ENCODE data around the gene IL7R.

DNA sequence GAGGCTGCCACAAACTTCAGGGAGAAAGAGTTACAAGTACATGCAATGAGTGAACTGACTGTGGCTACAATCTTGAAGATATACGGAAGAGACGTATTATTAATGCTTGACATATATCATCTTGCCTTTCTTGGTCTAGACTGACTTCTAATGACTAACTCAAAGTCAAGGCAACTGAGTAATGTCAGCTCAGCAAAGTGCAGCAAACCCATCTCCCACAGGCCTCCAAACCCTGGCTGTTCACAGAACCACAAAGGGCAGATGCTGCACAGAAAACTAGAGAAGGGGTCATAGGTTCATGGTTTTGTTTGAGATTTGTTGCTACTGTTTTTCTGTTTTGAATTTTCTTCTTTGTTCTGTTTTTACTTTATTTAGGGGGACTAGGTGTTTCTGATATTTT, 21.0 kb downstream of the IL7R start:
- TF ChIP-seq, protein P1, sequence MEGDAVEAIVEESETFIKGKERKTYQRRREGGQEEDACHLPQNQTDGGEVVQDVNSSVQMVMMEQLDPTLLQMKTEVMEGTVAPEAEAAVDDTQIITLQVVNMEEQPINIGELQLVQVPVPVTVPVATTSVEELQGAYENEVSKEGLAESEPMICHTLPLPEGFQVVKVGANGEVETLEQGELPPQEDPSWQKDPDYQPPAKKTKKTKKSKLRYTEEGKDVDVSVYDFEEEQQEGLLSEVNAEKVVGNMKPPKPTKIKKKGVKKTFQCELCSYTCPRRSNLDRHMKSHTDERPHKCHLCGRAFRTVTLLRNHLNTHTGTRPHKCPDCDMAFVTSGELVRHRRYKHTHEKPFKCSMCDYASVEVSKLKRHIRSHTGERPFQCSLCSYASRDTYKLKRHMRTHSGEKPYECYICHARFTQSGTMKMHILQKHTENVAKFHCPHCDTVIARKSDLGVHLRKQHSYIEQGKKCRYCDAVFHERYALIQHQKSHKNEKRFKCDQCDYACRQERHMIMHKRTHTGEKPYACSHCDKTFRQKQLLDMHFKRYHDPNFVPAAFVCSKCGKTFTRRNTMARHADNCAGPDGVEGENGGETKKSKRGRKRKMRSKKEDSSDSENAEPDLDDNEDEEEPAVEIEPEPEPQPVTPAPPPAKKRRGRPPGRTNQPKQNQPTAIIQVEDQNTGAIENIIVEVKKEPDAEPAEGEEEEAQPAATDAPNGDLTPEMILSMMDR (IDR thresholded peaks at IDR 0.05), result no peak
- no peak for TF ChIP-seq POLR2A (IDR thresholded peaks at IDR 0.05)
